Measurements from ENCODE around the gene BNC2.

GRCh38 chr9:16453390-16453789 lies 417.1 kb downstream of the BNC2 start:
- no peak for TF ChIP-seq CTCF (conservative IDR thresholded peaks at IDR 0.05 in 1 of 2, IDR thresholded peaks at IDR 0.05 in 1 of 2; ENCODE audit: low read depth in 1 of 2, low read length in 2 of 2)
- TF ChIP-seq EZH2 (IDR thresholded peaks at IDR 0.05; ENCODE audit: low read length, missing control alignments), result no peak

Measured in fibroblast of lung (primary cell).